Measurements from ENCODE around the gene PIGL. TPM values are rescaled to one million over a fixed set of nuclear protein-coding genes. Genes with fewer than 3 reads are reported as not detected.
"Not testable (repeated sequence)": the region's sequence is repeated elsewhere in the genome, so short reads cannot be mapped to it uniquely, and the experiment has no call there.

Gene PIGL
- total and polyA plus RNA-seq, 2 donors (not counting 3 experiments of a cell fraction or from before 2014, with no cell fraction given): 28.6 to 40.8 TPM

DNA sequence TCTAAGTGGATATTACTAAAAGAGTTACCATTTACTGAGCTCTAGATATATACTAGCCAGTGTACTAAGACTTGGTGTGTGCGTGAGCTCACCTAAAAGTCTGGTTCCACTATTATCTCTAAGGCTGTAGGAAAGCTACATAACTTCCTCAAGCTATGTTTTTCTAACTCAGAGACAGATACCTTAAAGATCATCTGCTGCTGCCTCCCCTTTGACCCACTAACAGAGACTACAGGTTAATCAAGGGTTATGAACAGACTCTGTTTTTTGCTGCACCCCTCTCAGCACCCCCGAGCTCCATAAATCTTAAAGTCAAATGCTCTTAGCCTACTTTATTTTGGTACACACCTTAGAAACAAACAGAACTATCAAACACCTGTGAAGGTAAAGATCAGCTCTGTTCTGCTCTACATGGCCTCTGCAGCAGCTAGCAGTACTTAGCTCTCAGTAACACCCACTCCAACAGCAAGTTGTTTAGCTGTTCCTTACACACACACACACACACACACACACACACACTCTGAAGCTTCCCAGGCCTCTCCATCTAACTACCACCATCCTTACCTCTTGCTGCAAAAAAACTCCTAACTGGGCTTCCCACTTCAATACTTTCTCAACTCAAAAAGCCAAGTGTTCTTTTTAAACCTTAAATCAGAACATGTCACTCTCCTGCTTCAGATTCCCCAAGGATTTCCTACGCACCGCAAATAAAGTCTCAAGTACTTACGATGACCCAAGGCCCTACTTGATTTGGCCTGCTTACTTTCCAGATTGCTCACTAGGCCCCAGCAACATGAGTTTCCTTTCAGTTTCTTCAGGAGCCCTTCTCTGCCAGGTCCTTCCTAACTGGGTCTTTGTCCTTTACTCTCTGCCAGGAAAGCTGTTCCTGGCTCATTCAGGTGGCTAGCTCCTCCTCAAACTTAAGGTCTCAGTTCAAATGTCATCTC lies 14.2 kb upstream of the PIGL start:
- H3K27ac ChIP-seq (ENCODE audit: insufficient read depth, low read depth, low read length); H4K20me1 ChIP-seq (replicated peaks; ENCODE audit: control insufficient read depth, extremely low read depth, insufficient read depth, low read length); H3K36me3 ChIP-seq (ENCODE audit: control insufficient read depth in 2 of 2, extremely low read depth in 1 of 2, insufficient read depth in 2 of 2, low read length in 2 of 2); H2AFZ ChIP-seq (ENCODE audit: low read depth, low read length); dilution Hi-C loops (cut with MboI; ENCODE audit: extremely low pct_ligation_motif_present, low sequenced_read_pairs); intact Hi-C loops (cut with micrococcal nuclease); H3K4me2 ChIP-seq (ENCODE audit: insufficient read depth, low read length); H3K9me1 ChIP-seq (replicated peaks; ENCODE audit: control insufficient read depth, extremely low read depth, insufficient read depth, low read length); BruUV-seq (replicated peaks); H3K27me3 ChIP-seq (ENCODE audit: control insufficient read depth in 2 of 2, insufficient read depth in 2 of 2, low read length in 2 of 2); H3K9me3 ChIP-seq (replicated peaks; ENCODE audit: control insufficient read depth, insufficient read depth, low read length); H3K9ac ChIP-seq (replicated peaks; ENCODE audit: extremely low read depth, insufficient read depth, low read length); H3K4me3 ChIP-seq (replicated peaks in 1 of 3; ENCODE audit: insufficient read depth in 1 of 3, low read depth in 1 of 3, low read length in 3 of 3); DNase-seq (ENCODE audit: low read depth, low spot score); FAIRE-seq: not testable (repeated sequence)
- peaks cover 11% of the 10 kb centered on the region for H3K4me1 ChIP-seq (ENCODE audit: control insufficient read depth, extremely low read depth, insufficient read depth, low read length)
- ChIA-PET POLR2A (interaction anchor here (0.6 to 0.8 kb wide), 2 partner anchors 12 to 178 kb away, joined by 3 to 4 read pairs; partner anchors contain the start of genes NCOR1 and UBB), CTCF (interaction anchor here (1.0 to 2.4 kb wide), 2 partner anchors 11 kb away, joined by 4 to 6 read pairs; no protein-coding TSS in a partner anchor)
- H3K79me2 ChIP-seq (ENCODE audit: control insufficient read depth, insufficient read depth, low read length): peaks cover 94% of the 10 kb centered on the region

DNA sequence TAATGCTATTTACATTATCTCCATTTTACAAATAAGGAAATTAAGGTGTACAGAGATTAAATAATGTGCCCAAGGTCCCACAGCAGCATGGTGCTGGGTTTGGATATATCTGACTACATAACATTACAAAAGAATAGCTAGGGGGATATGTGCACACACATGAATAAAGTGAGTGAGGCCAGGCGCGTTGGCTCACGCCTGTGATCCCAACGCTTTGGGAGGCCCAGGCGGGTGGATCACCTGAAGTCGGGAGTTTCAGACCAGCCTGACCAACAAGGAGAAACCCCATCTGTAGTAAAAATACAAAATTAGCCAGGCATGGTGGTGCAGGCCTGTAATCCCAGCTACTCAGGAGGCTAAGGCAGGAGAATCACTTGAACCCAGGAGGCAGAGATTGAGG lies 12.2 kb upstream of the PIGL start:
- H3K9ac ChIP-seq (replicated peaks; ENCODE audit: extremely low read depth, insufficient read depth, low read length); intact Hi-C loops (cut with micrococcal nuclease); H3K4me2 ChIP-seq (ENCODE audit: insufficient read depth, low read length); H3K27me3 ChIP-seq (ENCODE audit: control insufficient read depth in 2 of 2, insufficient read depth in 2 of 2, low read length in 2 of 2); BruUV-seq (replicated peaks); H3K4me1 ChIP-seq (ENCODE audit: control insufficient read depth, extremely low read depth, insufficient read depth, low read length); H2AFZ ChIP-seq (ENCODE audit: low read depth, low read length); POLR2A ChIA-PET; dilution Hi-C loops (cut with MboI; ENCODE audit: extremely low pct_ligation_motif_present, low sequenced_read_pairs); H3K36me3 ChIP-seq (ENCODE audit: control insufficient read depth in 2 of 2, extremely low read depth in 1 of 2, insufficient read depth in 2 of 2, low read length in 2 of 2); FAIRE-seq; DNase-seq (ENCODE audit: low read depth, low spot score); H4K20me1 ChIP-seq (replicated peaks; ENCODE audit: control insufficient read depth, extremely low read depth, insufficient read depth, low read length); H3K27ac ChIP-seq (ENCODE audit: insufficient read depth, low read depth, low read length); H3K9me3 ChIP-seq (replicated peaks; ENCODE audit: control insufficient read depth, insufficient read depth, low read length); H3K9me1 ChIP-seq (replicated peaks; ENCODE audit: control insufficient read depth, extremely low read depth, insufficient read depth, low read length); H3K4me3 ChIP-seq (replicated peaks in 1 of 3; ENCODE audit: insufficient read depth in 1 of 3, low read depth in 1 of 3, low read length in 3 of 3): not testable (repeated sequence)
- CTCF ChIA-PET: interaction anchor here (0.6 kb wide), 1 partner anchor 139 kb away, joined by 3 read pairs; no protein-coding TSS in a partner anchor
- H3K79me2 ChIP-seq (ENCODE audit: control insufficient read depth, insufficient read depth, low read length): peaks cover 96% of the 10 kb centered on the region

Measured in endothelial cell of umbilical vein (primary cell).